H7 (cell line): ENCODE measurements around the gene TMEM131L. TPM values are rescaled to one million over a fixed set of nuclear protein-coding genes. Genes with fewer than 3 reads are reported as not detected.
"Not testable (repeated sequence)": the region's sequence is repeated elsewhere in the genome, so short reads cannot be mapped to it uniquely, and the experiment has no call there.

Source experiments
- DNase-seq: peaks from one replicate; pipeline ENCODE4 v3.0.0; 2012
- H3K27me3 ChIP-seq: 2 replicates; pipeline ENCODE4 v1.6.0; 2011; ENCODE audit warnings: mild to moderate bottlenecking, low read length; ENCODE audit not compliant: control insufficient read depth, insufficient read depth
- H3K36me3 ChIP-seq: replicated peaks from 2 replicates; pipeline ENCODE4 v1.5.1; 2011; ENCODE audit warnings: low read length; ENCODE audit not compliant: control insufficient read depth, insufficient read depth
- H3K4me3 ChIP-seq: 2 replicates; pipeline ENCODE4 v1.5.1; 2011; ENCODE audit warnings: low read depth, mild to moderate bottlenecking, control low read depth, low read length, moderate library complexity; ENCODE audit not compliant: insufficient read depth
- total RNA-seq: library from RNA; depleted of rRNA; stranded (reverse); fragments of >200 nt; shearing (Covaris generic); gene quantifications from 2 replicates; pipeline ENCODE4 v1.2.3, GENCODE V29; 2014

TMEM131L gene
- total RNA-seq, 1 experiment from 2014 or later = 19.6 TPM

DNA sequence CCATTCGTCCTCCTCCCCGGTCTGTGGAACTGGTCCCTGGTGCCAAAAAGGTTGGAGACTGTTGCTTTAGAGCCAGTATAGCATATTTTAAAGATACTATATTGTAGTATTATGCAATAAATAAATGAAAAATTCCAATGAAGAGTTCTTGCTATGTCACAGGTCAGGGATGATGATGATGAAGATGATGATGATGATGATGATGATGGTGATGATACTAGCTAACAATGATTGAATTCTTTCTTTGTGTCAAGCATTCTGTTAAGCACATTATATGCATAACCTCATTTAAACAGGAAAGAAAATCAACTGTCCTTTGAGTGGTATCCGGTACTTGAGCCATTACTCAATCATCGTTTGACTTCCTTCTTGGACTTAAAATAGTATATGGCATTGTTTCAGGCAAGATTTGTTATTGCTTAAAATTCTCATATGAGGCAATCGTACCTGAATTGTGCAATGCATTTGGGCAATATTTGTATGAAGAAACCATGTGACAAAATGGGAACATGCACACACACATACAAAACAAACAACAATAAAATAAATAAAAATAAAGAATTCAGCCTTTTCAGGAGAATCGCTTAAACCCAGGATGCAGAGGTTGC lies 195.2 kb downstream of the TMEM131L start:
- H3K27me3 ChIP-seq = no peaks in the 10 kb centered on the region
- H3K36me3 ChIP-seq = no peaks in the 10 kb centered on the region
- DNase-seq = no peak
- H3K4me3 ChIP-seq = no peak overlapping the region

GRCh38 chr4:153661908-153662307 lies 195.7 kb downstream of the TMEM131L start:
- Histone ChIP-seq H3K36me3 (no peaks in the 10 kb centered on the region), H3K27me3 (no peaks in the 10 kb centered on the region), H3K4me3 (no peak overlapping the region)
- no peak for DNase-seq

- Histone ChIP-seq H3K27me3 (no peaks in the 10 kb centered on the region), H3K36me3 (no peaks in the 10 kb centered on the region), H3K4me3 (no peak overlapping the region)
- no peak for DNase-seq
Observed at GRCh38 chr4:153663667-153664066, 197.5 kb downstream of the TMEM131L start.

DNA sequence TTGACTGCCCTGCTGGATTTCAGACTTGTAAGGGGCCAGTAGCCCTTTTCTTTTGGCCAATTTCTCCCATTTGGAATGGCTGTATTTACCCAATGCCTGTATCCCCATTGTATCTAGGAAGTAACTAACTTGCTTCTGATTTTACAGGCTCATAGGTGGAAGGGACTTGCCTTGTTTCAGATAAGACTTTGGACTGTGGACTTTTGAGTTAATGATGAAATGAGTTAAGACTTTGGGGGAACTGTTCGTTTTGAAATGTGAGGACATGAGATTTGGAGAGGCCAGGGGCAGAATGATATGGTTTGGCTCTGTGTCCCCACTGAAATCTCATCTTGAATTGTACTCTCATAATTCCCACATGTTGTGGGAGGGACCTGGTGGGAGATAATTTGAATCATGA lies 200.3 kb downstream of the TMEM131L start:
- not testable (repeated sequence) for H3K36me3 ChIP-seq

DNA sequence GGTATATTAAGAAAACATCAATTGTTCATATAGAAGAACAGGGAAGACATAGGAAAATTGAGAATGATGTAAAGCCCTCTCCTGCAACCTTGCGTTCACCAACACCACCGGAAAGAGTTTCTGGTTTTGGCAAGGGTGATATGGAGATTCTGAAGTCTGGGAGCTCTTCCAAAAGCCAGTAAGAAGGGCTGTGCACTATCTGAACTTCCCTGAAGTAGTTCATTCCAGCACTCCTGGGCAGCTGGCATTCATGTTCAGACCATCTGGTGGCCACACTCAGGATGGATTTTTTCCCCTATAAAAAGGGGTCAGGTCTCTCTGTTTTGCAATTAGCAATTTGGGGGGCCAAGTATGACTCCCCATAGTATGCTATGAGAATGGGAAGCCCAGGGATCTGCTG lies 202.5 kb downstream of the TMEM131L start:
- no peak overlapping the region for H3K4me3 ChIP-seq
- no peak for DNase-seq

More for the DNA sequence above, 200.3 kb downstream of the TMEM131L start:
- not testable (repeated sequence) for H3K27me3 ChIP-seq, H3K4me3 ChIP-seq, DNase-seq

GRCh38 chr4:153669838-153670237 lies 203.7 kb downstream of the TMEM131L start:
- Histone ChIP-seq H3K27me3 (no peaks in the 10 kb centered on the region), H3K36me3 (no peaks in the 10 kb centered on the region), H3K4me3 (no peak overlapping the region)
- DNase-seq = no peak

More for the DNA sequence above, 202.5 kb downstream of the TMEM131L start:
- Histone ChIP-seq H3K36me3 (no peaks in the 10 kb centered on the region), H3K27me3 (no peaks in the 10 kb centered on the region)

GRCh38 chr4:153676486-153676885 lies 210.3 kb downstream of the TMEM131L start:
- no peak for DNase-seq
- Histone ChIP-seq H3K36me3 (no peaks in the 10 kb centered on the region), H3K27me3 (no peaks in the 10 kb centered on the region; the same call in 1 of the 2 replicates), H3K4me3 (no peak overlapping the region)

DNA sequence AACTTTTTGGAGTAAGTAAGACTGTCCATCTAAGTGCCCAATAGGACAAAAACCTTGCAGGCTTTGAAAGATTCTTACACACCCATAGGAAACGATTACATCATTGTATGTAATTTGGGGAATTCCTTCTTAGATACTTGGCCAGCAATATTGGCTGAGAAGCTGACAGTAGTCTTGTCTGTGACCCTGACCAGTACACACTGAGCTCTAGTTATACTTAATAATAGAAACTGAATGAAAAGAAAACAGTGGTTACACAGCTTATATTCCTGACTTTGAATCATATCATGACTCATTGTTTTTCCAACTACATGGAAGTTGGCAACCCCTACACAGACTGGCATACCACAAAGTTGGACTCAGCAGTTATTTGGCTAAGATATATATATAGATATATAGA lies 210.8 kb downstream of the TMEM131L start:
- Histone ChIP-seq H3K27me3 (peaks cover 2% of the 10 kb centered on the region), H3K36me3 (no peaks in the 10 kb centered on the region), H3K4me3 (no peak overlapping the region)
- DNase-seq = no peak

DNA sequence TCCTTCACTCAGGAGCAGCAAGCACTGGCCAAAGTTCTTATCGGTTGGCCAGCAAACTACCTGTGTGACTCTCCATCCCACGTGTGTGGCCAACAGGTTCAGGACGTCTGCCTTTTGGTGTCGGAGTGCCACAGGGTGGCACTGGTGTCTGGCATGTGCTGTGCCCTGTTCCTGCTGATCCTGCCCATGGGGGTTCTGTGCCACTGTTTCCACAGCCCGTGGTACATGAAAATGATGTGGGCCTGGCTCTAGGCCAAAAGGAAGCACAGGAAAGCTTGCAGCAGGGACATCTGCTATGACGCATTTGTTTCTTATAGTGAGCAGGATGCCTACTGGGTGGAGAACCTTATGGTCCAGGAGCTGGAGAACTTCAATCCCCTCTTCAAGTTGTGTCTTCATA lies 213.3 kb downstream of the TMEM131L start:
- Histone ChIP-seq H3K4me3 (no peak overlapping the region), H3K27me3 (peaks cover 27% of the 10 kb centered on the region), H3K36me3 (no peaks in the 10 kb centered on the region)
- no peak for DNase-seq

GRCh38 chr4:153683763-153684181 lies 217.6 kb downstream of the TMEM131L start:
- Histone ChIP-seq H3K27me3 (peaks cover 40% of the 10 kb centered on the region), H3K36me3 (no peaks in the 10 kb centered on the region), H3K4me3 (peak overlapping the region; percentile 65)
- no peak for DNase-seq

- H3K36me3 ChIP-seq = no peaks in the 10 kb centered on the region
- H3K27me3 ChIP-seq = peaks cover 40% of the 10 kb centered on the region
- DNase-seq = peak; percentile 85
- H3K4me3 ChIP-seq = peak within 1 kb of the TSS; percentile 65
Observed at GRCh38 chr4:153684182-153684970, 218.2 kb downstream of the TMEM131L start, which contains the start of gene TLR2. TSS of gene TLR2 (plus strand) at chr4:153684280. CDS start at chr4:153702908, 18,628 bp downstream.

DNA sequence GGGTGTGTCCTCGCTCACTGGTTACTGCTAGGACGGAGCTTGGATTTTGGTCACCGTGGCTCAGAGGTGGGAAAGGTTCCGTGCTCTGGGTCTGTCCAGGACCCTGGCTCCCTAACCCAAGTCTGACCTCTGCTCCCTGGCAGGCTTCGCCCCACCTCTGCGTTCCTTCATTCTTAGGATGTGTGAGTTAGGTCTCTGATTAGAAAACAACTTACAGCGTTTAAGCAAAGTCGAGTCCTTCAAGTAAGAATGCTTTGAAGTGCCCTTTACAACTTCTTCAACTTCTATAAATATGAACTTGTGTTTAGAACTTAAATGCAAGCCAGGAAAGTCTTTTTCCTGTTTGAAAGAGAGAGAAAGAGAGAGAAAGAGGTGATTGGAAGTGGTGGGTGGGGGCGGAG lies 218.8 kb downstream of the TMEM131L start:
- Histone ChIP-seq H3K36me3 (no peaks in the 10 kb centered on the region), H3K4me3 (peak overlapping the region; percentile 65), H3K27me3 (peaks cover 40% of the 10 kb centered on the region)
- no peak for DNase-seq
